ENCODE results near the gene CTNNA2.

CTNNA2 gene

GRCh38 chr2:80303006-80303908 is 790.4 kb downstream of the CTNNA2 start:
- in situ Hi-C loops (cut with MboI; ENCODE audit: low sequenced_read_pairs) = no loop called here

GRCh38 chr2:80303909-80304837 is 791.3 kb downstream of the CTNNA2 start, which contains the start of gene LRRTM1:
LRRTM1 (minus strand) TSS chr2:80304752; CDS start chr2:80303819, 933 bp downstream.
- in situ Hi-C loops (cut with MboI; ENCODE audit: low sequenced_read_pairs) = no loop called here

- in situ Hi-C loops (cut with MboI; ENCODE audit: low sequenced_read_pairs) = no loop called here
Observed at GRCh38 chr2:80311304-80311703, 798.5 kb downstream of the CTNNA2 start.

- in situ Hi-C loops (cut with MboI; ENCODE audit: low sequenced_read_pairs) = no loop called here
Observed at GRCh38 chr2:80312282-80312839, 799.5 kb downstream of the CTNNA2 start.

GRCh38 chr2:80322311-80322920 is 809.6 kb downstream of the CTNNA2 start:
- in situ Hi-C loops (cut with MboI; ENCODE audit: low sequenced_read_pairs) = no loop called here

GRCh38 chr2:80322958-80323357 is 810.1 kb downstream of the CTNNA2 start:
- in situ Hi-C loops (cut with MboI; ENCODE audit: low sequenced_read_pairs) = no loop called here

GRCh38 chr2:80323610-80324009 is 810.8 kb downstream of the CTNNA2 start:
- in situ Hi-C loops (cut with MboI; ENCODE audit: low sequenced_read_pairs) = no loop called here

GRCh38 chr2:80324525-80324924 is 811.7 kb downstream of the CTNNA2 start:
- in situ Hi-C loops (cut with MboI; ENCODE audit: low sequenced_read_pairs) = no loop called here

GRCh38 chr2:80326214-80326613 is 813.4 kb downstream of the CTNNA2 start:
- in situ Hi-C loops (cut with MboI; ENCODE audit: low sequenced_read_pairs) = no loop called here

GRCh38 chr2:80326861-80327260 is 814.0 kb downstream of the CTNNA2 start:
- in situ Hi-C loops (cut with MboI; ENCODE audit: low sequenced_read_pairs) = no loop called here

GRCh38 chr2:80328159-80328571 is 815.3 kb downstream of the CTNNA2 start:
- in situ Hi-C loops (cut with MboI; ENCODE audit: low sequenced_read_pairs) = no loop called here

- in situ Hi-C loops (cut with MboI; ENCODE audit: low sequenced_read_pairs) = no loop called here
Observed at GRCh38 chr2:80329491-80329890, 816.6 kb downstream of the CTNNA2 start.

- in situ Hi-C loops (cut with MboI; ENCODE audit: low sequenced_read_pairs) = no loop called here
Observed at GRCh38 chr2:80330527-80331450, 817.9 kb downstream of the CTNNA2 start.

- in situ Hi-C loops (cut with MboI; ENCODE audit: low sequenced_read_pairs) = no loop called here
Observed at GRCh38 chr2:80333886-80334285, 821.0 kb downstream of the CTNNA2 start.

GRCh38 chr2:80335411-80335810 is 822.6 kb downstream of the CTNNA2 start:
- in situ Hi-C loops (cut with MboI; ENCODE audit: low sequenced_read_pairs) = no loop called here

GRCh38 chr2:80338794-80339193 is 825.9 kb downstream of the CTNNA2 start:
- in situ Hi-C loops (cut with MboI; ENCODE audit: low sequenced_read_pairs) = no loop called here

- in situ Hi-C loops (cut with MboI; ENCODE audit: low sequenced_read_pairs) = no loop called here
Observed at GRCh38 chr2:80340022-80340421, 827.2 kb downstream of the CTNNA2 start.

GRCh38 chr2:80348078-80348477 is 835.2 kb downstream of the CTNNA2 start:
- in situ Hi-C loops (cut with MboI; ENCODE audit: low sequenced_read_pairs) = no loop called here

- in situ Hi-C loops (cut with MboI; ENCODE audit: low sequenced_read_pairs) = no loop called here
Observed at GRCh38 chr2:80348953-80349352, 836.1 kb downstream of the CTNNA2 start.

GRCh38 chr2:80351231-80351630 is 838.4 kb downstream of the CTNNA2 start:
- in situ Hi-C loops (cut with MboI; ENCODE audit: low sequenced_read_pairs) = no loop called here

All from HL-60/S4 treated with retinoic acid at 250 ng/mL for 4 days and 3 days (cell line).